ENCODE data around the gene FAM110D. TPM values are rescaled to one million over a fixed set of nuclear protein-coding genes. Genes with fewer than 3 reads are reported as not detected.

Gene FAM110D
- total RNA-seq, 1 experiment from 2014 or later, result not detected

DNA sequence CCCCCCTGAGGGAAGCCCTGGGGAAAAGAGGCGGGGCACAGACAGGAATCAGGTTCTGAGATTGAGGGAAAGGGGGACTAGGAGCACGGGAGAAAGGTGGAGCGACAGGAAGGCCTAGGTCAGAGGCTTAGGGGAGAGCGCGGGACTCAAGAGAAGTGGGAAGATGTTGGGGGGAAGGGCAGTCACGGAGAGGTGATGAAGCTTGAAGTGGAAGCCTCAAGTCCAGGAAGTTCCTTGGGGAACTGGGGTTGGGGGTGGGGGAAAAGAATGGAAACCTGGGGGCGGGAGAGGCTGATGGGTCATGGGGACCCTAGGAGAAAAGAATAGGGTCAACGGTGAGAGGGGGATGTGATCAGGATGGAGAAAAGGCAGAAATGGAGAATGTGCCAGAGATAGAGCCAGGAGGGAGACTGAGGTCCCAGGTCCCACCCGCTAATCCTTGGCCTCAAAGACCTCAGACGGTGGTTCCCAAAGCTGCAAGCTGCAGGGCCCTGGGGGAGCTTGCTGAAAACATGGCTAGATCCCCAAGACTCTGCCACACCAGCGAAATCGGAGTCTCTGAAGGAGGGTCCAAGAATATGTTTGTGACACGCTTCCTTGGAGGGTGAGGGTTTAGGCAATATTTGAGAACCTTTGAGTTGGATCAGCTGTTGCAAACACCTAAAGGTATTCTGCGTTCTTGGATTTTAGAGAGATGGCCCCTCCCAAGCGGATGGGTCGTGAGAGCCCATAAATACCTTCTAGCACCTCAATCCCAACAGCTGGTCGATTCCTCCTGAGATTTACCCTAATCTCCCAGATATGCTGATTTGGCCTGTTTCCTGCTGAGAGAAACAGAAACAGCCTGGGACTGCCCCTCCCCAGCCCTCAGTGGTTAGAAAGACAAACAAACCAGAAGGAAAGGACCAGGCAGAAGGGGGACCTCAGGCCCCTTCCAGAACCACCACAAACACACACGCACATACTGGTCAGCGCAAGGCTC lies 6.3 kb downstream of the FAM110D start:
- intact Hi-C loops (cut with micrococcal nuclease), result loop anchor here (5.0 kb wide), 1 partner anchor 58 kb away; no protein-coding TSS in a partner anchor
- Histone ChIP-seq H3K4me3 (ENCODE audit: low read length) (no peak overlapping the region), H3F3A (ENCODE audit: low read length, unreplicated experiment) (no peaks in the 10 kb centered on the region), H3K36me3 (ENCODE audit: low read depth, low read length) (no peaks in the 10 kb centered on the region), H4K20me1 (ENCODE audit: low read length) (no peaks in the 10 kb centered on the region), H3K4me2 (ENCODE audit: low read length) (peak overlapping the region; percentile 82; the same call in 1 of the 2 replicates), H3K79me2 (ENCODE audit: low read length) (peaks cover 4% of the 10 kb centered on the region), H3K9me3 (ENCODE audit: low read length) (no peaks in the 10 kb centered on the region), H3K4me1 (ENCODE audit: insufficient read depth, low read length) (0 out of 2 replicates have a peak, but pooled peaks cover 4% of the 10 kb centered on the region), H3K9ac (ENCODE audit: low read length) (no peak overlapping the region), H2AFZ (ENCODE audit: low read length) (peak overlapping the region; percentile 88; the same call in 1 of the 2 replicates), H3K27ac (ENCODE audit: low read length) (no peak overlapping the region), H3K9me2 (replicated peaks; ENCODE audit: low read length) (no peaks in the 10 kb centered on the region), H3K27me3 (ENCODE audit: low read length) (no peaks in the 10 kb centered on the region)
- ChIA-PET POLR2A (ENCODE audit: unreplicated experiment) (no interaction called here), CTCF (no interaction called here)
- ATAC-seq (no peak), DNase-seq (no peak)
- TF ChIP-seq EZH2 (IDR thresholded peaks at IDR 0.05; ENCODE audit: low read length, unreplicated experiment) (no peak), EZH2phosphoT487 (IDR thresholded peaks at IDR 0.05; ENCODE audit: borderline replicate concordance, low read length) (no peak)
- TF ChIP-seq, protein P1, sequence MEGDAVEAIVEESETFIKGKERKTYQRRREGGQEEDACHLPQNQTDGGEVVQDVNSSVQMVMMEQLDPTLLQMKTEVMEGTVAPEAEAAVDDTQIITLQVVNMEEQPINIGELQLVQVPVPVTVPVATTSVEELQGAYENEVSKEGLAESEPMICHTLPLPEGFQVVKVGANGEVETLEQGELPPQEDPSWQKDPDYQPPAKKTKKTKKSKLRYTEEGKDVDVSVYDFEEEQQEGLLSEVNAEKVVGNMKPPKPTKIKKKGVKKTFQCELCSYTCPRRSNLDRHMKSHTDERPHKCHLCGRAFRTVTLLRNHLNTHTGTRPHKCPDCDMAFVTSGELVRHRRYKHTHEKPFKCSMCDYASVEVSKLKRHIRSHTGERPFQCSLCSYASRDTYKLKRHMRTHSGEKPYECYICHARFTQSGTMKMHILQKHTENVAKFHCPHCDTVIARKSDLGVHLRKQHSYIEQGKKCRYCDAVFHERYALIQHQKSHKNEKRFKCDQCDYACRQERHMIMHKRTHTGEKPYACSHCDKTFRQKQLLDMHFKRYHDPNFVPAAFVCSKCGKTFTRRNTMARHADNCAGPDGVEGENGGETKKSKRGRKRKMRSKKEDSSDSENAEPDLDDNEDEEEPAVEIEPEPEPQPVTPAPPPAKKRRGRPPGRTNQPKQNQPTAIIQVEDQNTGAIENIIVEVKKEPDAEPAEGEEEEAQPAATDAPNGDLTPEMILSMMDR (conservative IDR thresholded peaks at IDR 0.05; ENCODE audit: low read depth, low read length), result no peak
- BruUV-seq (replicated peaks), result no TSS peak

DNA sequence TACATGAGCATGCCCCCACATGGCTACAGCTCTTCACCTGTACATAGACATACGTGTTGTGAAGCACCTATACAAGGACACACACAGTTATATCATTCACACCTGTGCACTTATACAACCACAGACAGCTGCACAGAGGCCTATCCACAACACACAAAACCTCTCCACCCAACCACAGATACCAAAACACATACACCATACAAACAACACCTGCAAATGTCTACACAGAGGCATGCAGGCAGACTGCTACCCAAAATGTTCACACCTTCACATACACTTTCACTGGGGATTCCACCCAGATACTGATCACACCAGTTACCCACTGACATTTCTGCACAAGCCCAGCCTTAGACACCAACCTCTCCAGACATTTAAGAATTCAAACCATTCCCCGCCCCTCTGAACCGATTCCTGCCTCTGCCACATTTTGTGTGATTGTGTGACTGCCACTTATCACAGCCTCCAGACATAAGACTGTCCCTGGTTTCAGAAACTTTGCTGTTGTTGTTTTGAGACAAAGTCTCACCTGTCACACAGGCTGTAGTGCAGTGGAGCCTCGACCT lies 7.9 kb downstream of the FAM110D start:
- H3K36me3 ChIP-seq (ENCODE audit: low read depth, low read length), result no peaks in the 10 kb centered on the region
- ChIA-PET POLR2A (ENCODE audit: unreplicated experiment) (no interaction called here), CTCF (no interaction called here)
- H3K4me3 ChIP-seq (ENCODE audit: low read length), result no peak overlapping the region
- H3K79me2 ChIP-seq (ENCODE audit: low read length), result peaks cover 19% of the 10 kb centered on the region
- TF ChIP-seq, protein P1 (conservative IDR thresholded peaks at IDR 0.05; ENCODE audit: low read depth, low read length), result no peak
- TF ChIP-seq EZH2 (IDR thresholded peaks at IDR 0.05; ENCODE audit: low read length, unreplicated experiment), result no peak
- no peak for TF ChIP-seq EZH2phosphoT487 (IDR thresholded peaks at IDR 0.05; ENCODE audit: borderline replicate concordance, low read length)
- H3K4me1 ChIP-seq (ENCODE audit: insufficient read depth, low read length), result peaks cover 11% of the 10 kb centered on the region
- no peak overlapping the region for H3K4me2 ChIP-seq (ENCODE audit: low read length)
- H3K9me3 ChIP-seq (ENCODE audit: low read length), result no peaks in the 10 kb centered on the region
- no peaks in the 10 kb centered on the region for H4K20me1 ChIP-seq (ENCODE audit: low read length)
- DNase-seq (no peak), ATAC-seq (no peak)
- H2AFZ ChIP-seq (ENCODE audit: low read length), result no peak overlapping the region
- H3K27me3 ChIP-seq (ENCODE audit: low read length), result no peaks in the 10 kb centered on the region
- no peak overlapping the region for H3K9ac ChIP-seq (ENCODE audit: low read length)
- H3F3A ChIP-seq (ENCODE audit: low read length, unreplicated experiment), result no peaks in the 10 kb centered on the region
- H3K27ac ChIP-seq (ENCODE audit: low read length), result no peak overlapping the region
- no peaks in the 10 kb centered on the region for H3K9me2 ChIP-seq (replicated peaks; ENCODE audit: low read length)
- intact Hi-C loops (cut with micrococcal nuclease), result no loop called here
- BruUV-seq (replicated peaks), result no TSS peak

Data from PC-3 (cell line).